Measurements from ENCODE around the gene IL18. TPM values are rescaled to one million over a fixed set of nuclear protein-coding genes. Genes with fewer than 3 reads are reported as not detected.

IL18 gene
- total RNA-seq, 4 donors from 2014 or later, result 5.6 to 16.9 (median 6.9) TPM

DNA sequence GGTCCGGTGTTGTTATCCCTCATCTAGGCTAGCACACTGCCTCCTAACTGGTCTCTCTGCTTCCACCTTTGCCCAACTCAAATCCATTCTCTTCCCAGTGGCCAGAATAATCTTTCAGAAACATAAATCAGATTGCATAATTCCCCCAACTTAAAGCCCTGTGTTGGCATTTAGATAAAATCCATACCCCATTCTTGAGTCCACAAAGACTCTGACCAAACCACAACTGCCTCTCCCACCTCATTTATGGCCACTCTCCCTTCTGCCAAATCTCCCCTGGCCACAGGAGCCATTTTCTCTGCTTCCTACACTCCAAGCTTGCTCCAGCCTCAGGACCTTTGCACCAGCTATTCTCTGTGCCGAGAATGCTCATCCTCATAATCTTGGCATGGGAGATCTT, 36.8 kb downstream of the IL18 start:
- H3K27ac ChIP-seq, result no peak overlapping the region

DNA sequence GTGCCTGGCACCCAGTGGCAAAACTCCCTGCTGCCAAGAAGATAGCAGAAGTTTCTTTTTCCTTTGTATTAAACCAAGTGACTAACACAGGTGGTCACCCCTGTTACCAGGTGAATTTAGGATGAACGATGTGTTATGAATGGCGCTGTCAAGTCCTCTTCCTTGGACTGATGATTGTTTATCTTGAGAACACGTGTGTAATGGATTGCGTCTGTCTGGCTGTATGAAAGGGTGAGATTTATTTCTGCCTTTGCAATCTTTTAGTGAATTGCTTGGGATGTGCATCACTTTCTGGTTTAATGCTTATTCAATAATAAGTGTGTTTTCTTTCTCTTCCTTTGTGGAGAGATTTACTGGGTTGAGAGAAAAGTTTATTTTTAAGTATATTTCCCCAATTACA, 40.8 kb downstream of the IL18 start:
- no peaks in the 10 kb centered on the region for H3K27me3 ChIP-seq
- WGBS, 2 donors (ENCODE audit: low coverage in 1 of 2), result 50% methylated on average over 4 of the region's 4 CpGs
- H3K36me3 ChIP-seq, result peaks cover 0 to 14% of the 10 kb centered on the region in 2 donors
- TF ChIP-seq CTCF (IDR thresholded peaks at IDR 0.05) (no peak), POLR2AphosphoS5 (IDR thresholded peaks at IDR 0.05) (no peak), EP300 (IDR thresholded peaks at IDR 0.05) (no peak), POLR2A (IDR thresholded peaks at IDR 0.05) (no peak)
- H3K4me3 ChIP-seq, result no peak overlapping the region
- H3K9me3 ChIP-seq, result no peaks in the 10 kb centered on the region
- H3K4me1 ChIP-seq, result peaks cover 0 to under 1% (median 0%) of the 10 kb centered on the region in 3 donors
- H3K27ac ChIP-seq, result no peak overlapping the region
- no peak for ATAC-seq

More for the DNA sequence above, 36.8 kb downstream of the IL18 start:
- Histone ChIP-seq H3K36me3 (no peaks in the 10 kb centered on the region), H3K4me1 (peaks cover 0 to 12% (median 6%) of the 10 kb centered on the region in 3 donors), H3K4me3 (no peak overlapping the region), H3K27me3 (no peaks in the 10 kb centered on the region), H3K9me3 (no peaks in the 10 kb centered on the region)
- WGBS, 2 donors (ENCODE audit: low coverage in 1 of 2), result 85 to 100% methylated on average over 2 of the region's 2 CpGs
- no peak for ATAC-seq
- TF ChIP-seq POLR2A (IDR thresholded peaks at IDR 0.05), result no peak
- TF ChIP-seq EP300 (IDR thresholded peaks at IDR 0.05), result no peak
- no peak for TF ChIP-seq POLR2AphosphoS5 (IDR thresholded peaks at IDR 0.05)
- no peak for TF ChIP-seq CTCF (IDR thresholded peaks at IDR 0.05)

- H3K27ac ChIP-seq, result no peak overlapping the region
- no peaks in the 10 kb centered on the region for H3K27me3 ChIP-seq
- peaks cover 0 to 14% of the 10 kb centered on the region in 2 donors for H3K36me3 ChIP-seq
- H3K4me3 ChIP-seq, result no peak overlapping the region
- H3K4me1 ChIP-seq, result no peaks in the 10 kb centered on the region
- 89 to 100% methylated on average over 1 to 5 of the region's 5 CpGs for WGBS, 2 donors (ENCODE audit: low coverage in 1 of 2)
- TF ChIP-seq POLR2A (IDR thresholded peaks at IDR 0.05) (no peak), CTCF (IDR thresholded peaks at IDR 0.05) (no peak), POLR2AphosphoS5 (IDR thresholded peaks at IDR 0.05) (no peak), EP300 (IDR thresholded peaks at IDR 0.05) (no peak)
- ATAC-seq, result no peak
- no peaks in the 10 kb centered on the region for H3K9me3 ChIP-seq
Measured at GRCh38 chr11:112121981-112122615, 41.8 kb downstream of the IL18 start.

DNA sequence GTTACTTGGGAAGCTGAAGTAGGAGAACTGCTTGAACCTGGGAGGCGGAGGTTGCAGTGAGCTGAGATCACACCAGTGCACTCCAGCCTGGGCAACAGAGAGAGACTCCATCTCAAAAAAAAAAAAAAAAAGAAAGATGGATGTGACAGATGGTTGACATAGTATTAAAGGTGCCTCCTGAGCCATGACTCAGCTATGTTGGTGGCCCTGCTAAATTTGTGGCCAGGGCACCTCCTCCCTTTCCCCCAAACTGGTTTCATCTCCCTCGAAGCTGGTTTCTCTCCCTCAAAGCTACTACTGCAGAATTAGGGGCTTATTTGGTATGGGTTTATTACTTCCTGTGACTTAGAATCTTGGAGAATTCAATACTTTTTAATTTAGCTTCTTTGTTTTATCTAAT, 45.7 kb downstream of the IL18 start:
- H3K36me3 ChIP-seq, result peaks cover 0 to 14% of the 10 kb centered on the region in 2 donors
- 57 to 88% methylated on average over 1 of the region's 2 CpGs for whole genome bisulfite sequencing, 2 donors (ENCODE audit: low coverage in 1 of 2)
- no peaks in the 10 kb centered on the region for H3K9me3 ChIP-seq
- no peaks in the 10 kb centered on the region for H3K27me3 ChIP-seq
- H3K27ac ChIP-seq, result no peak overlapping the region
- no peaks in the 10 kb centered on the region for H3K4me1 ChIP-seq
- H3K4me3 ChIP-seq, result no peak overlapping the region
- TF ChIP-seq POLR2A (IDR thresholded peaks at IDR 0.05) (no peak), POLR2AphosphoS5 (IDR thresholded peaks at IDR 0.05) (no peak), CTCF (IDR thresholded peaks at IDR 0.05) (no peak), EP300 (IDR thresholded peaks at IDR 0.05) (no peak)
- no peak for ATAC-seq

DNA sequence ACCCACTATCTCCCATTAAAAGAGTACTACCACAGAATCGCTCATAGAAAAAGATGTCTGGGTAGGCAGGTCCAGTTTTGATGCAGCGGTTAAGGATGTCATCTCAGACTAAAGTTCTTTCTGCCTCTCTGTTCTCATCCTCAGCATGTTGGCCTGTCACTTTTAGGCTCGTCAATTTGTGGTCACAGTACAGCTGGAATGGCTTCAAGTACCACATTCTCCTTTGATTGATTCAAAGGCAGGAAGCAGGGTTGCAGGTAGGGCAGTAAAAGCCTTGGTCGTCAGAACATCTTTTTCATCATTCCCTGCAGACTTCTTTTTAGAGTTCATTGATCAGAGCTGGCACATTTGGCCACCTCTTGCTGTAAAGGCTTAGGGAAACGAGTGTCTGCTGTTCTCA, 48.5 kb downstream of the IL18 start:
- Histone ChIP-seq H3K9me3 (no peaks in the 10 kb centered on the region), H3K4me1 (no peaks in the 10 kb centered on the region), H3K4me3 (no peak overlapping the region), H3K36me3 (peaks cover 0 to 14% of the 10 kb centered on the region in 2 donors), H3K27me3 (no peaks in the 10 kb centered on the region), H3K27ac (no peak overlapping the region)
- WGBS, 2 donors (ENCODE audit: low coverage in 1 of 2), result 65 to 86% methylated on average over 5 of the region's 5 CpGs
- no peak for ATAC-seq
- TF ChIP-seq POLR2A (IDR thresholded peaks at IDR 0.05), result no peak
- TF ChIP-seq EP300 (IDR thresholded peaks at IDR 0.05), result no peak
- no peak for TF ChIP-seq CTCF (IDR thresholded peaks at IDR 0.05)
- no peak for TF ChIP-seq POLR2AphosphoS5 (IDR thresholded peaks at IDR 0.05)
